Measurements from ENCODE around the gene C1QA. TPM values are rescaled to one million over a fixed set of nuclear protein-coding genes. Genes with fewer than 3 reads are reported as not detected.

Gene C1QA
- total RNA-seq, 1 donor from 2014 or later = 935 TPM

DNA sequence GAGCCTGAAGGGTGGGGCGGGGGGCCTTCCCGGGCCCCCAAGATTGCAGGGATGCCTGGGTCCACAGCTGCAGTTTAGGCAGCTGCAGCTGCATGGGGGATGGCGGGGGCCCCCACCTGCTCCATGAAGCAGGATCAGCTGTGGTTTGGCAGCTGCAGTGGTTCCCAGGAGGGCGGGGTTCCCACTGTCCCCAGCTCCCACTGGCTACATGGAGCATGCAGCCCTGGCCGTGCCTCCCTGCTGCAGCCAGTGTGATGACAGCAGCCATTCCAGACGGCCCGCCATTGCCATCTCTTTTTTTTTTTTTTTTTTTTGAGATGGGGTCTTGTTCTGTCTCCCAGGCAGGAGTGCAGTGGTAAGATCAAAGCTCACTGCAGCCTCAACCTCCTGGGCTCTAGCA is 992 bp upstream of the C1QA start:
- intact Hi-C loops (cut with DNase I) = no loop called here
- Histone ChIP-seq H3K4me3 (no peak overlapping the region), H3K9me3 (no peaks in the 10 kb centered on the region), H3K36me3 (no peaks in the 10 kb centered on the region), H3K4me1 (no peaks in the 10 kb centered on the region), H3K27me3 (ENCODE audit: low read depth) (peaks cover 21% of the 10 kb centered on the region), H3K27ac (no peak overlapping the region)
- ATAC-seq (no peak), DNase-seq (no peak)
- TF ChIP-seq, protein P1, sequence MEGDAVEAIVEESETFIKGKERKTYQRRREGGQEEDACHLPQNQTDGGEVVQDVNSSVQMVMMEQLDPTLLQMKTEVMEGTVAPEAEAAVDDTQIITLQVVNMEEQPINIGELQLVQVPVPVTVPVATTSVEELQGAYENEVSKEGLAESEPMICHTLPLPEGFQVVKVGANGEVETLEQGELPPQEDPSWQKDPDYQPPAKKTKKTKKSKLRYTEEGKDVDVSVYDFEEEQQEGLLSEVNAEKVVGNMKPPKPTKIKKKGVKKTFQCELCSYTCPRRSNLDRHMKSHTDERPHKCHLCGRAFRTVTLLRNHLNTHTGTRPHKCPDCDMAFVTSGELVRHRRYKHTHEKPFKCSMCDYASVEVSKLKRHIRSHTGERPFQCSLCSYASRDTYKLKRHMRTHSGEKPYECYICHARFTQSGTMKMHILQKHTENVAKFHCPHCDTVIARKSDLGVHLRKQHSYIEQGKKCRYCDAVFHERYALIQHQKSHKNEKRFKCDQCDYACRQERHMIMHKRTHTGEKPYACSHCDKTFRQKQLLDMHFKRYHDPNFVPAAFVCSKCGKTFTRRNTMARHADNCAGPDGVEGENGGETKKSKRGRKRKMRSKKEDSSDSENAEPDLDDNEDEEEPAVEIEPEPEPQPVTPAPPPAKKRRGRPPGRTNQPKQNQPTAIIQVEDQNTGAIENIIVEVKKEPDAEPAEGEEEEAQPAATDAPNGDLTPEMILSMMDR (IDR thresholded peaks at IDR 0.05) = no peak

DNA sequence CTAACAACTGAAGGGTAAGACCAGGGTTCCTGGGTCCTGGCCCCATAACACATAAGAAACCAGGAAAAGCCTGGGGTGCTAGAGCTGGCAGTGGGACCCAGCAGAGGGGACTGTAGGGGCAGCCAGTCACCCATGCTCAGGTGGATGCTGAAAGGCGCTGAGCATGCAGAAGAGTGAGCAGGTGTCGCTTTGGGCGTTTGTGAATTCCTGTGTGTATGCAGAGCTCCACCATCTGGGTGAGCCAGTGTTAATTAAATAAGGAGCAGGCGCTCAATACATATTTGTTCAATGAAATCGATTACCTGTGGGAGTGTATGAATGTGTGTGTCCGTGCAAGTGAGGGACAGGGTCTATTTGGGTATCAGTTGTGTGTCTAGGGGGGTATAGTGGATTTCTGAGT is 499 bp downstream of the C1QA start:
- DNase-seq (no peak), ATAC-seq (no peak)
- H3K27me3 ChIP-seq (ENCODE audit: low read depth) = peaks cover 22% of the 10 kb centered on the region
- H3K27ac ChIP-seq = peak overlapping the region; percentile 60
- H3K9me3 ChIP-seq = no peaks in the 10 kb centered on the region
- H3K4me3 ChIP-seq = peak overlapping the region; percentile 46
- intact Hi-C loops (cut with DNase I) = no loop called here
- peaks cover 3% of the 10 kb centered on the region for H3K4me1 ChIP-seq
- TF ChIP-seq, protein P1 (IDR thresholded peaks at IDR 0.05) = no peak
- no peaks in the 10 kb centered on the region for H3K36me3 ChIP-seq

DNA sequence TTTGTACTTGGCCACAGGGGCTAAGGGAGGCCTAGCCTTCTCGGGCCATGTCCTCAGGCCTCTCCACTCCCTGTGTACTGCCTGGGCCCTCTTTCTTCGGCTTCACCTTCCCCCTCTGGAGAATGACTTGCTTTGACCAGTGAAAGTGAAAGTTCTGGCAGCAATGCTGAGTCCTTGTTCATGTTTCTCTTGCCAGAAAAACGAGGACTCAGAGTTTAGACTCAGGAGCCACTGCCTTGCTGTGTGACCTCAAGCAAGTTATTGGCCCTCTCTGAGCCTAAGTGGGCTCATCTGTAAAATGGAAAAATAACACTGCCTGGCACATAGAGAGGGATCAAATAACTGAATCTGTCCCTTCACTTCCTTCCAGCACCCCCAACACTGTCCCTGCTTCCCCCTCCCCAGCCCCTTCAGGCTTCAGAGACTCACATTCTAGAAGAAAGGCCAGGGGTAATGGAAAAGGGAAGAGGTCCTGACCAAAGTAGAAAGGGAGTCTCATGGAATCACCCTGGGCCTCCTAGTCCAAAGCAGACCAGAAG is 1.5 kb downstream of the C1QA start:
- Histone ChIP-seq H3K27ac (peak overlapping the region; percentile 60), H3K9me3 (no peaks in the 10 kb centered on the region), H3K4me1 (peaks cover 4% of the 10 kb centered on the region), H3K4me3 (peak overlapping the region; percentile 46), H3K36me3 (no peaks in the 10 kb centered on the region), H3K27me3 (ENCODE audit: low read depth) (peaks cover 25% of the 10 kb centered on the region)
- intact Hi-C loops (cut with DNase I) = no loop called here
- no peak for ATAC-seq
- DNase-seq = no peak
- TF ChIP-seq, protein P1 (IDR thresholded peaks at IDR 0.05) = no peak

DNA sequence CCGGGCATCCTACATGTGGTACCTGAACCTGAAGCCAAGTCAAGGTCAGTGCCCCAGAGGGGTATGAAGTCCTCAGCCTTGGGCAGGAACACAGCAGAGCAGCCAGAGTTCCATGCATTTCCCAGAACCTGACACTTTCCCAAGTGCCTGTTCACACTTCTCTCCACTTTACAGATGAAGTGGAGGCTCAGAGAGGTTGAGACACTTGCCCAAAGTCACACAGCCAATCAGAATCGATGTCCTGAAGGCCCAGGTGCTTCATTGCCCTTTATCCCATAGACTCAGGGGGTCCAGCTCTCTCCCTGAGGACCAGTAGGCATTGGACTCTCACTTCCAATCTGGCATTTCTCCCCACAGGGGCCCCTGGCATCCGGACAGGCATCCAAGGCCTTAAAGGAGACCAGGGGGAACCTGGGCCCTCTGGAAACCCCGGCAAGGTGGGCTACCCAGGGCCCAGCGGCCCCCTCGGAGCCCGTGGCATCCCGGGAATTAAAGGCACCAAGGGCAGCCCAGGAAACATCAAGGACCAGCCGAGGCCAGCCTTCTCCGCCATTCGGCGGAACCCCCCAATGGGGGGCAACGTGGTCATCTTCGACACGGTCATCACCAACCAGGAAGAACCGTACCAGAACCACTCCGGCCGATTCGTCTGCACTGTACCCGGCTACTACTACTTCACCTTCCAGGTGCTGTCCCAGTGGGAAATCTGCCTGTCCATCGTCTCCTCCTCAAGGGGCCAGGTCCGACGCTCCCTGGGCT is 2.2 kb downstream of the C1QA start:
- Histone ChIP-seq H3K36me3 (no peaks in the 10 kb centered on the region), H3K4me3 (peak overlapping the region; percentile 46), H3K27ac (no peak overlapping the region), H3K9me3 (no peaks in the 10 kb centered on the region), H3K4me1 (peaks cover 4% of the 10 kb centered on the region), H3K27me3 (ENCODE audit: low read depth) (peaks cover 25% of the 10 kb centered on the region)
- intact Hi-C loops (cut with DNase I) = no loop called here
- TF ChIP-seq, protein P1 (IDR thresholded peaks at IDR 0.05) = no peak
- no peak for ATAC-seq
- DNase-seq = no peak

DNA sequence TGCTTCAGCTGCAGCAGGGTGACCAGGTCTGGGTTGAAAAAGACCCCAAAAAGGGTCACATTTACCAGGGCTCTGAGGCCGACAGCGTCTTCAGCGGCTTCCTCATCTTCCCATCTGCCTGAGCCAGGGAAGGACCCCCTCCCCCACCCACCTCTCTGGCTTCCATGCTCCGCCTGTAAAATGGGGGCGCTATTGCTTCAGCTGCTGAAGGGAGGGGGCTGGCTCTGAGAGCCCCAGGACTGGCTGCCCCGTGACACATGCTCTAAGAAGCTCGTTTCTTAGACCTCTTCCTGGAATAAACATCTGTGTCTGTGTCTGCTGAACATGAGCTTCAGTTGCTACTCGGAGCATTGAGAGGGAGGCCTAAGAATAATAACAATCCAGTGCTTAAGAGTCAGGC is 2.9 kb downstream of the C1QA start:
- Histone ChIP-seq H3K27me3 (ENCODE audit: low read depth) (peaks cover 25% of the 10 kb centered on the region), H3K4me1 (peaks cover 4% of the 10 kb centered on the region), H3K27ac (no peak overlapping the region), H3K4me3 (peak overlapping the region; percentile 46), H3K36me3 (no peaks in the 10 kb centered on the region), H3K9me3 (no peaks in the 10 kb centered on the region)
- TF ChIP-seq, protein P1 (IDR thresholded peaks at IDR 0.05) = no peak
- ATAC-seq = no peak
- intact Hi-C loops (cut with DNase I) = no loop called here
- no peak for DNase-seq
